HepG2 (cell line): Measurements from ENCODE around the gene LONP1. TPM values are rescaled to one million over a fixed set of nuclear protein-coding genes. Genes with fewer than 3 reads are reported as not detected.
A peak's percentile ranks its signal among the peaks of the same experiment; 100 is the strongest.

Source experiments
- CERS6 ChIP-seq: sonication (generic); formaldehyde crosslinking; IDR thresholded peaks from 2 replicates; pipeline ENCODE4 v1.5.0; 2020; ENCODE audit warnings: missing genetic modification reagents
- E2F2 ChIP-seq: sonication (generic); formaldehyde crosslinking; IDR thresholded peaks from 2 replicates; pipeline ENCODE4 v1.4.0; 2020; ENCODE audit warnings: missing genetic modification reagents, borderline replicate concordance
- FOXK1 ChIP-seq: sonication (generic); formaldehyde crosslinking; IDR thresholded peaks from 2 replicates; pipeline ENCODE4 v1.4.0; 2020; ENCODE audit warnings: low read depth, missing genetic modification reagents, borderline replicate concordance
- GTF2F1 ChIP-seq: fragments of 150-350 bp; IDR thresholded peaks from 2 replicates; pipeline ENCODE4 v1.6.1; 2014; ENCODE audit warnings: low read length
- ISX ChIP-seq: sonication (generic); formaldehyde crosslinking; conservative IDR thresholded peaks from 2 replicates; pipeline ENCODE4 v1.5.0; 2020; ENCODE audit warnings: missing genetic modification reagents
- KLF15 ChIP-seq: sonication (generic); formaldehyde crosslinking; IDR thresholded peaks from 2 replicates; pipeline ENCODE4 v1.8.1; 2023; ENCODE audit warnings: borderline replicate concordance, mild to moderate bottlenecking, inconsistent platforms, missing genetic modification reagents, mixed read lengths
- PRDM15 ChIP-seq: sonication (generic); formaldehyde crosslinking; IDR thresholded peaks from 2 replicates; pipeline ENCODE4 v1.4.0; 2020; ENCODE audit warnings: missing genetic modification reagents
- RBAK ChIP-seq: sonication (generic); formaldehyde crosslinking; IDR thresholded peaks from 2 replicates; pipeline ENCODE4 v1.5.1; 2020; ENCODE audit warnings: mild to moderate bottlenecking, missing genetic modification reagents
- RBM22 ChIP-seq: fragments of 200-400 bp; formaldehyde crosslinking; optimal IDR thresholded peaks from 2 replicates; pipeline ENCODE3; 2017; ENCODE audit warnings: mild to moderate bottlenecking, low read length, moderate library complexity
- SIN3B ChIP-seq: fragments of 150-350 bp; IDR thresholded peaks from 2 replicates; pipeline ENCODE4 v1.6.1; 2014; ENCODE audit warnings: low read length
- SKIL ChIP-seq: sonication (generic); formaldehyde crosslinking; IDR thresholded peaks from 2 replicates; pipeline ENCODE4 v1.8.0; 2022; ENCODE audit warnings: missing genetic modification reagents, mild to moderate bottlenecking, moderate library complexity, borderline replicate concordance
- SP4 ChIP-seq: sonication (generic); formaldehyde crosslinking; IDR thresholded peaks from 2 replicates; pipeline ENCODE4 v1.8.1; 2023; ENCODE audit warnings: mild to moderate bottlenecking, missing genetic modification reagents
- TEAD3 ChIP-seq: optimal IDR thresholded peaks from 2 replicates; pipeline ENCODE3; 2016; ENCODE audit warnings: borderline replicate concordance
- ZNF225 ChIP-seq: sonication (generic); formaldehyde crosslinking; IDR thresholded peaks from 2 replicates; pipeline ENCODE4 v1.4.0; 2020; ENCODE audit warnings: mild to moderate bottlenecking, missing genetic modification reagents
- ZNF230 ChIP-seq: sonication (generic); formaldehyde crosslinking; IDR thresholded peaks from 2 replicates; pipeline ENCODE4 v1.4.0; 2020; ENCODE audit warnings: mild to moderate bottlenecking, missing genetic modification reagents
- ZNF234 ChIP-seq: sonication (generic); formaldehyde crosslinking; conservative IDR thresholded peaks from 2 replicates; pipeline ENCODE4 v1.5.1; 2020; ENCODE audit warnings: mild to moderate bottlenecking, missing genetic modification reagents
- ZNF33A ChIP-seq: sonication (generic); formaldehyde crosslinking; IDR thresholded peaks from 2 replicates; pipeline ENCODE4 v1.5.1; 2020; ENCODE audit warnings: missing genetic modification reagents, mild to moderate bottlenecking, moderate library complexity, borderline replicate concordance
- ZNF501 ChIP-seq: sonication (generic); formaldehyde crosslinking; IDR thresholded peaks from 2 replicates; pipeline ENCODE4 v1.5.1; 2020; ENCODE audit warnings: mild to moderate bottlenecking, moderate library complexity, missing genetic modification reagents
- ZNF510 ChIP-seq: sonication (generic); formaldehyde crosslinking; IDR thresholded peaks from 2 replicates; pipeline ENCODE4 v1.4.0; 2020; ENCODE audit warnings: low read depth, mild to moderate bottlenecking, missing genetic modification reagents
- ZNF670 ChIP-seq: sonication (generic); formaldehyde crosslinking; IDR thresholded peaks from 2 replicates; pipeline ENCODE4 v1.8.0; 2022; ENCODE audit warnings: mild to moderate bottlenecking, missing genetic modification reagents, borderline replicate concordance
- ZNF672 ChIP-seq: sonication (generic); formaldehyde crosslinking; IDR thresholded peaks from 2 replicates; pipeline ENCODE4 v1.8.1; 2022; ENCODE audit warnings: missing genetic modification reagents
- ZNF878 ChIP-seq: sonication (generic); formaldehyde crosslinking; IDR thresholded peaks from 2 replicates; pipeline ENCODE4 v1.8.1; 2023; ENCODE audit warnings: mild to moderate bottlenecking, missing genetic modification reagents, moderate library complexity
- polyA plus RNA-seq, 8 experiments: library from polyadenylated mRNA; depleted of rRNA in 3 of 8; stranded (reverse) in 7 of 8; unstranded in 1 of 8; fragments of >200 nt; fragmentation: Illumina TruSeq in 4 of 8; extraction: Trizol in 4 of 8; gene quantifications; 2 replicates each; pipeline versions ENCODE4 v1.2.1 to v1.2.3, GENCODE V29; 2011 to 2016; ENCODE audit warnings: low read depth in 4 of 8, missing spikeins in 1 of 8, mixed read lengths in 1 of 8; ENCODE audit not compliant: insufficient read depth in 1 of 8
- total RNA-seq, 5 experiments: library from RNA; depleted of rRNA; stranded (reverse); fragments of >200 nt; fragmentation: Illumina TruSeq; extraction: Trizol; gene quantifications; 2 replicates each; pipeline ENCODE4 v1.2.3, GENCODE V29; 2016; ENCODE audit warnings: low read depth in 1 of 5

Gene LONP1
- total and polyA plus RNA-seq, 2 of the 13 experiments (the other 11 are each of a cell fraction or from before 2014, with no cell fraction given): 59.5 to 76.8 TPM

GRCh38 chr19:5690955-5691821 is 28.8 kb downstream of the LONP1 start (continued):
- TF ChIP-seq PRDM15 (CRISPR knock-in tag): 0 out of 2 replicates have a peak, but pooled peaks have one; percentile 28
- 0 out of 2 replicates have a peak, but pooled peaks have one; percentile 1 for TF ChIP-seq ZNF234 (CRISPR knock-in tag)
- 0 out of 2 replicates have a peak, but pooled peaks have one; percentile 13 for TF ChIP-seq E2F2 (CRISPR knock-in tag)
- no peak for TF ChIP-seq CERS6 (CRISPR knock-in tag)
- TF ChIP-seq GTF2F1: no peak
- peak; percentile 40; the same call in 1 of the 2 replicates for TF ChIP-seq SP4
- TF ChIP-seq SKIL (CRISPR knock-in tag): no peak
- TF ChIP-seq ZNF225 (CRISPR knock-in tag): peak; percentile 64; the same call in 1 of the 2 replicates
- no peak for TF ChIP-seq RBAK (CRISPR knock-in tag)
- no peak for TF ChIP-seq ZNF510 (CRISPR knock-in tag)
- peak; percentile 88 for TF ChIP-seq RBM22
- no peak for TF ChIP-seq ZNF33A (CRISPR knock-in tag)
- 0 out of 2 replicates have a peak, but pooled peaks have one; percentile 17 for TF ChIP-seq ZNF878 (CRISPR knock-in tag)
- no peak for TF ChIP-seq ZNF670 (CRISPR knock-in tag)
- TF ChIP-seq ZNF672 (CRISPR knock-in tag): no peak
- no peak for TF ChIP-seq KLF15 (CRISPR knock-in tag)
- TF ChIP-seq TEAD3 (CRISPR knock-in tag): no peak
- no peak for TF ChIP-seq ZNF501 (CRISPR knock-in tag)
- TF ChIP-seq SIN3B: no peak
- TF ChIP-seq FOXK1 (CRISPR knock-in tag): no peak
- 0 out of 2 replicates have a peak, but pooled peaks have one; percentile 33 for TF ChIP-seq ISX (CRISPR knock-in tag)
- no peak for TF ChIP-seq ZNF230 (CRISPR knock-in tag)
